ENCODE data around the gene POU3F2.

- TF ChIP-seq CTCF (IDR thresholded peaks at IDR 0.05) (no peak), POLR2A (IDR thresholded peaks at IDR 0.05) (no peak), EP300 (IDR thresholded peaks at IDR 0.05) (no peak)
Measured at GRCh38 chr6:98871821-98872220, 37.4 kb downstream of the POU3F2 start.
